Mucosa of stomach (tissue), 1 donor: Measurements from ENCODE around the gene TPPP2.

Source experiments
- H3K27me3 ChIP-seq: one replicate; pipeline ENCODE4 v1.7.0; 2013; ENCODE audit warnings: mild to moderate bottlenecking, low read length; ENCODE audit not compliant: control insufficient read depth, insufficient read depth
- H3K36me3 ChIP-seq: one replicate; pipeline ENCODE4 v1.7.0; 2013; ENCODE audit warnings: low read length; ENCODE audit not compliant: control insufficient read depth, insufficient read depth
- H3K4me1 ChIP-seq: one replicate; pipeline ENCODE4 v1.7.0; 2013; ENCODE audit warnings: mild to moderate bottlenecking, low read length; ENCODE audit not compliant: control insufficient read depth, insufficient read depth
- H3K4me3 ChIP-seq: one replicate; pipeline ENCODE4 v1.7.0; 2013; ENCODE audit warnings: low read length
- H3K9ac ChIP-seq: one replicate; pipeline ENCODE4 v1.7.0; 2013; ENCODE audit warnings: mild to moderate bottlenecking, low read length, moderate library complexity
- H3K9me3 ChIP-seq: one replicate; pipeline ENCODE4 v1.7.0; 2013; ENCODE audit warnings: mild to moderate bottlenecking, low read length, moderate library complexity; ENCODE audit not compliant: control insufficient read depth
- donor health status: Pancreatic carcinoma.

TPPP2 gene

GRCh38 chr14:21070083-21070609 is 40.1 kb downstream of the TPPP2 start, which contains the start of gene ARHGEF40:
Gene ARHGEF40 (plus strand): TSS chr14:21070304. CDS start chr14:21070397, 93 bp downstream.
- Histone ChIP-seq H3K36me3 (peaks cover 13% of the 10 kb centered on the region), H3K27me3 (peaks cover 17% of the 10 kb centered on the region), H3K9ac (peak within 1 kb of the TSS; percentile 79), H3K4me1 (peaks cover 37% of the 10 kb centered on the region), H3K9me3 (no peaks in the 10 kb centered on the region), H3K4me3 (peak within 1 kb of the TSS; percentile 69)

- H3K27me3 ChIP-seq, result peaks cover 17% of the 10 kb centered on the region
- peaks cover 19% of the 10 kb centered on the region for H3K36me3 ChIP-seq
- H3K4me3 ChIP-seq, result peak overlapping the region; percentile 69
- peak overlapping the region; percentile 79 for H3K9ac ChIP-seq
- no peaks in the 10 kb centered on the region for H3K9me3 ChIP-seq
- H3K4me1 ChIP-seq, result peaks cover 37% of the 10 kb centered on the region
These were observed 40.7 kb downstream of the TPPP2 start for GRCh38 chr14:21070610-21071224.

- peaks cover 17% of the 10 kb centered on the region for H3K27me3 ChIP-seq
- peak overlapping the region; percentile 69 for H3K4me3 ChIP-seq
- H3K36me3 ChIP-seq, result peaks cover 22% of the 10 kb centered on the region
- H3K4me1 ChIP-seq, result peaks cover 37% of the 10 kb centered on the region
- peak overlapping the region; percentile 79 for H3K9ac ChIP-seq
- H3K9me3 ChIP-seq, result no peaks in the 10 kb centered on the region
These were observed 41.4 kb downstream of the TPPP2 start for GRCh38 chr14:21071225-21072030.

DNA sequence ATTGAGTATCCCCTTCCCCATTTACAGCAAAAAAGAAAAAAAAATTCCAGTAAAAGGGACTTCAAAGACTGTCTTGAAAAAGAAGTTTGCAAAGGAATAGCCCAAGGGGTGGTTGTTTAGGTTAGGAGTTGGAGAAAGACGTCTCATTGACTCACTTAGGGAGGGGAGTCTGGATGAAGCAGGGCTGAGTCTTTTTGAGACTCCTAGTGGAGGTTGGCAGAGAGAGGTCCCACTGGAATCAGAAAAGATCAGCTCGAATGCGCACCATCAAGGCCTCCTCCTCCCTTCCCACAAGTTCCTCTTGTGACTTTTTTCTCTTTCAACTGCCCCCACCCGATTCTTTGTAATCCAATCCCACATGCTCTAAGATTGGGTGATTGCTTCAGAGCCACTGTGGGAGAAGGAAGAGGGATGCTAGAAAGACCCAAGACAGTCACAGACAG is 42.0 kb downstream of the TPPP2 start:
- Histone ChIP-seq H3K27me3 (peaks cover 17% of the 10 kb centered on the region), H3K9ac (peak overlapping the region; percentile 79), H3K36me3 (peaks cover 22% of the 10 kb centered on the region), H3K4me1 (peaks cover 37% of the 10 kb centered on the region), H3K4me3 (peak overlapping the region; percentile 69), H3K9me3 (no peaks in the 10 kb centered on the region)

GRCh38 chr14:21072781-21073339 is 42.8 kb downstream of the TPPP2 start:
- peaks cover 37% of the 10 kb centered on the region for H3K4me1 ChIP-seq
- H3K9ac ChIP-seq, result no peak overlapping the region
- H3K4me3 ChIP-seq, result no peak overlapping the region

GRCh38 chr14:21073921-21074320 is 43.9 kb downstream of the TPPP2 start:
- Histone ChIP-seq H3K36me3 (peaks cover 30% of the 10 kb centered on the region), H3K9ac (no peak overlapping the region), H3K4me3 (no peak overlapping the region), H3K9me3 (no peaks in the 10 kb centered on the region), H3K4me1 (peaks cover 30% of the 10 kb centered on the region), H3K27me3 (peaks cover 9% of the 10 kb centered on the region)

More at GRCh38 chr14:21072781-21073339, 42.8 kb downstream of the TPPP2 start:
- H3K36me3 ChIP-seq, result peaks cover 22% of the 10 kb centered on the region
- no peaks in the 10 kb centered on the region for H3K9me3 ChIP-seq
- H3K27me3 ChIP-seq, result peaks cover 17% of the 10 kb centered on the region

DNA sequence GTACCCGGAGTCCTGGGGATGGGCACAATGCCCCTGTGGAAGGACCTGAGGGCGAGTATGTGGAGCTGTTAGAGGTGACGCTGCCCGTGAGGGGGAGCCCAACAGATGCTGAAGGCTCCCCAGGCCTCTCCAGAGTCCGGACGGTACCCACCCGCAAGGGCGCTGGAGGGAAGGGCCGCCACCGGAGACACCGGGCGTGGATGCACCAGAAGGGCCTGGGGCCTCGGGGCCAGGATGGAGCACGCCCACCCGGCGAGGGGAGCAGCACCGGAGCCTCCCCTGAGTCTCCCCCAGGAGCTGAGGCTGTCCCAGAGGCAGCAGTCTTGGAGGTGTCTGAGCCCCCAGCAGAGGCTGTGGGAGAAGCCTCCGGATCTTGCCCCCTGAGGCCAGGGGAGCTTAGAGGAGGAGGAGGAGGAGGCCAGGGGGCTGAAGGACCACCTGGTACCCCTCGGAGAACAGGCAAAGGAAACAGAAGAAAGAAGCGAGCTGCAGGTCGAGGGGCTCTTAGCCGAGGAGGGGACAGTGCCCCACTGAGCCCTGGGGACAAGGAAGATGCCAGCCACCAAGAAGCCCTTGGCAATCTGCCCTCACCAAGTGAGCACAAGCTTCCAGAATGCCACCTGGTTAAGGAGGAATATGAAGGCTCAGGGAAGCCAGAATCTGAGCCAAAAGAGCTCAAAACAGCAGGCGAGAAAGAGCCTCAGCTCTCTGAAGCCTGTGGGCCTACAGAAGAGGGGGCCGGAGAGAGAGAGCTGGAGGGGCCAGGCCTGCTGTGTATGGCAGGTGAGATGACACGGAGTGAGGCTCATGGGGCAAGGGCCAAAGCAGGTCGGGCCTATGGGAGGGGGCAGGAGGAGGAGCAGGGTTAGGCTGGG is 44.6 kb downstream of the TPPP2 start:
- H3K4me3 ChIP-seq, result no peak overlapping the region
- peaks cover 2% of the 10 kb centered on the region for H3K27me3 ChIP-seq
- H3K4me1 ChIP-seq, result peaks cover 23% of the 10 kb centered on the region
- no peak overlapping the region for H3K9ac ChIP-seq
- peaks cover 38% of the 10 kb centered on the region for H3K36me3 ChIP-seq
- H3K9me3 ChIP-seq, result no peaks in the 10 kb centered on the region

DNA sequence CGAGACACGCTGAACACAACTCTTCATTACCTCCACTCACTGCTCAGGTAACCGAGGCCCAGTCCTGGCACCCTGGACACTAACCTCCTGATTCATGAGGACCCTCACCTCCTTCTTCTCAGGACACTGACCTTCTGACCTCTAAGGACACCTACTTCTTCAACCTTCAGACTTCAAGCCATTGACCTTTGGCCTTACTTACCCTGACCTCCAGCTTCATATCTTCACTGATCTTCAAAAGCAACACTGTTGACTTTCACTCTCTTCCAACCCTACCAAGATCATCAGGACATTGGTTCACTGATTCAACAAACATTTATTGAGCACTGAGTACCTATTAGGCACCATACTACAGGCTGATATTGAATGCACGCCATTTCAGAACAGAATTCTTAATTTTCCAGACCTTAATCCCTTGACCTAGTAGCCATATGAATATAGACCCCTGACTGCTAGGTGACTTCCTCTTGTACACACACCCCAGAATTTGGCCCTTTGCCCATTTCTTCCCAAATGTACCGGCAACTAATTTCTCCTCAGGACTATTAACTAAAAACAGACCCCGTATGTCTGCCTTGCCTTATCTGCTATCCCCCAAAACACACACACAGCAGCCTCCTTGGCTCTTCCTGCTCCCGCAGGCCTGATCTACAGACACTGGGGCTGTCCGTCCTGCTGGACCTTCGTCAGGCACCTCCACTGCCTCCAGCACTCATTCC is 45.9 kb downstream of the TPPP2 start:
- peaks cover 39% of the 10 kb centered on the region for H3K36me3 ChIP-seq
- no peak overlapping the region for H3K9ac ChIP-seq

DNA sequence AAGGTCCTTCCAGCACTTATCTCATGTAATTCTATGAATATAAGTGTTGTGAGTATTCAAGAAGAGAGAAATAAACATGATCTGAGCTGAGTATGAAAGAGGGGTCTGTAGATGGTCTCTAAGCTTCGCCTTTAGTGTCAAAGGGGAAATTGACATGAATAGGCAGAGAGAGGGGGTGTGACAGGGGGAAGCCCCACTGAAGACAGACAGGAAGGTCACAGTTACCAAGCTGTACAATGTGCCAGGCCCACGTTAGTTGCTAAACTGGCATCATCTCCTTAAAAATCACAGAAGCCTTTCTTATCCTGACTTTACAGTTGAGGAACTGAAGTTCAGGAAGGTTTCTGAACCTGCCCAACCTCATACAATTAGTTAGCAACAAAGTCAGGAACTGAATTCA is 47.7 kb downstream of the TPPP2 start:
- Histone ChIP-seq H3K4me1 (peaks cover 8% of the 10 kb centered on the region), H3K9ac (no peak overlapping the region), H3K4me3 (no peak overlapping the region), H3K27me3 (no peaks in the 10 kb centered on the region), H3K9me3 (no peaks in the 10 kb centered on the region), H3K36me3 (peaks cover 47% of the 10 kb centered on the region)

More for the DNA sequence above, 45.9 kb downstream of the TPPP2 start:
- H3K27me3 ChIP-seq, result no peaks in the 10 kb centered on the region
- H3K9me3 ChIP-seq, result no peaks in the 10 kb centered on the region
- H3K4me3 ChIP-seq, result no peak overlapping the region
- peaks cover 20% of the 10 kb centered on the region for H3K4me1 ChIP-seq

- Histone ChIP-seq H3K4me3 (no peak overlapping the region), H3K9me3 (no peaks in the 10 kb centered on the region), H3K36me3 (peaks cover 51% of the 10 kb centered on the region), H3K9ac (no peak overlapping the region), H3K27me3 (no peaks in the 10 kb centered on the region), H3K4me1 (peaks cover 2% of the 10 kb centered on the region)
These were observed 48.3 kb downstream of the TPPP2 start for GRCh38 chr14:21078287-21078686.

DNA sequence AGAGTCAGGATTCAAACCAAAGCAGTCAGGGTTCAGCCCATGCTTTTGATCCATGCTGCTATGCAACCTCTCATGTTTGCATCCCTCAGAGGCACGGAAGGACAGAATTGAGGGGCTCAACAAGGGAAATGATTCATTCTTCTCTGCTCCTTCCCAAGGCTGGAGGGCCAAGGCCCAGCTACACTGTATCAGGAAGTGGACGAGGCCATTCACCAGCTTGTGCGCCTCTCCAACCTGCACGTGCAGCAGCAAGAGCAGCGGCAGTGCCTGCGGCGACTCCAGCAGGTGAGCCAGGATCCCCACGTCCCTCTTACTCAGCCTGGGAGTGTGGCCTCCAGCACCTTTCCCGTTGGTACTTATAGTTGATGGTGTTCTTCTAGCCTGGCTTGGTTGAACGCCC is 48.7 kb downstream of the TPPP2 start:
- no peaks in the 10 kb centered on the region for H3K4me1 ChIP-seq
- H3K9ac ChIP-seq, result no peak overlapping the region
- no peaks in the 10 kb centered on the region for H3K9me3 ChIP-seq
- no peak overlapping the region for H3K4me3 ChIP-seq
- H3K27me3 ChIP-seq, result no peaks in the 10 kb centered on the region
- H3K36me3 ChIP-seq, result peaks cover 51% of the 10 kb centered on the region
